PC-3 (cell line): ENCODE data around the gene PPARG. TPM values are rescaled to one million over a fixed set of nuclear protein-coding genes. Genes with fewer than 3 reads are reported as not detected.

Source experiments
- ATAC-seq: fragments of 200-7000 bp; cut with Tn5 transposase; 2 replicates; pipeline ENCODE4 v1.9.1; 2020; ENCODE audit warnings: mild to moderate bottlenecking, moderate library complexity
- BruUV-seq: library from RNA; stranded (reverse); fragments of 400-500 nt; replicated peaks from 2 replicates; lab custom pipeline; 2021; lab: Mats Ljungman, UMichigan
- CTCF ChIA-PET: fragments of 300-600 bp; sonication (Branson Sonifier 250); formaldehyde crosslinking; loops from one replicate; lab custom pipeline; 2022; ENCODE audit warnings: antibody characterized with exemption; lab: Charles Lee
- POLR2A ChIA-PET: fragments of 300-600 bp; sonication (Branson Sonifier 250); formaldehyde crosslinking; loops from one replicate; lab custom pipeline; 2022; ENCODE audit warnings: antibody characterized with exemption; ENCODE audit not compliant: unreplicated experiment; lab: Charles Lee
- DNase-seq: peaks from one replicate; pipeline ENCODE4 v3.0.0-alpha.2; 2015
- H2AFZ ChIP-seq: fragments of 300-600 bp; sonication (generic); 2 replicates; pipeline ENCODE4 v1.6.0; 2016; ENCODE audit warnings: antibody characterized with exemption, low read length
- H3F3A ChIP-seq: fragments of 300-600 bp; sonication (generic); one replicate; pipeline ENCODE4 v1.6.0; 2017; ENCODE audit warnings: antibody characterized with exemption, low read length, control low read depth, mild to moderate bottlenecking; ENCODE audit not compliant: unreplicated experiment
- H3K27ac ChIP-seq: fragments of 300-600 bp; sonication (generic); 2 replicates; pipeline ENCODE4 v1.5.1; 2016; ENCODE audit warnings: mild to moderate bottlenecking, low read length
- H3K27me3 ChIP-seq: fragments of 300-600 bp; sonication (generic); 2 replicates; pipeline ENCODE4 v1.6.1; 2016; ENCODE audit warnings: low read length, mixed read lengths
- H3K36me3 ChIP-seq: fragments of 300-600 bp; sonication (generic); 2 replicates; pipeline ENCODE4 v1.6.1; 2016; ENCODE audit warnings: low read depth, mixed run types, low read length, mixed read lengths
- H3K4me1 ChIP-seq: fragments of 300-600 bp; sonication (generic); 2 replicates; pipeline ENCODE4 v1.5.1; 2016; ENCODE audit warnings: low read length; ENCODE audit not compliant: insufficient read depth
- H3K4me2 ChIP-seq: fragments of 300-600 bp; sonication (generic); 2 replicates; pipeline ENCODE4 v1.6.0; 2016; ENCODE audit warnings: low read length
- H3K4me3 ChIP-seq: fragments of 300-600 bp; sonication (generic); 2 replicates; pipeline ENCODE4 v1.5.1; 2016; ENCODE audit warnings: mild to moderate bottlenecking, low read length, mixed read lengths
- H3K79me2 ChIP-seq: fragments of 300-600 bp; sonication (generic); 2 replicates; pipeline ENCODE4 v1.6.1; 2017; ENCODE audit warnings: low read length, mixed read lengths
- H3K9ac ChIP-seq: fragments of 300-600 bp; sonication (generic); 2 replicates; pipeline ENCODE4 v1.6.0; 2016; ENCODE audit warnings: mild to moderate bottlenecking, low read length
- H3K9me2 ChIP-seq: fragments of 300-600 bp; sonication (generic); replicated peaks from 2 replicates; pipeline ENCODE4 v1.6.1; 2016; ENCODE audit warnings: mixed run types, low read length, mixed read lengths
- H3K9me3 ChIP-seq: fragments of 300-600 bp; sonication (generic); 2 replicates; pipeline ENCODE4 v1.6.1; 2016; ENCODE audit warnings: low read length, mixed read lengths
- H4K20me1 ChIP-seq: fragments of 300-600 bp; sonication (generic); 2 replicates; pipeline ENCODE4 v1.6.1; 2016; ENCODE audit warnings: low read length, mixed read lengths
- EZH2 ChIP-seq: fragments of 300-600 bp; sonication (generic); IDR thresholded peaks from one replicate; pipeline ENCODE4 v1.6.1; 2017; ENCODE audit warnings: antibody characterized with exemption, mild to moderate bottlenecking, low read length; ENCODE audit not compliant: unreplicated experiment
- EZH2phosphoT487 ChIP-seq: fragments of 300-600 bp; sonication (generic); IDR thresholded peaks from 2 replicates; pipeline ENCODE4 v1.6.1; 2018; ENCODE audit warnings: mild to moderate bottlenecking, antibody characterized with exemption, low read length, borderline replicate concordance
- intact Hi-C: fragments of 100-400 bp; cut with micrococcal nuclease; formaldehyde crosslinking; loops from 2 replicates; pipeline ENCODE4 v1.9.0; 2023
- total RNA-seq: library from RNA; depleted of rRNA; stranded (reverse); fragments of >200 nt; gene quantifications from 2 replicates; pipeline ENCODE4 v1.2.3, GENCODE V29; 2014
- TF ChIP-seq, protein P1 (sequence below): fragments of 300-600 bp; sonication (generic); conservative IDR thresholded peaks from 2 replicates; pipeline ENCODE4 v1.5.1; 2017; ENCODE audit warnings: antibody characterized with exemption, low read depth, mild to moderate bottlenecking, low read length

PPARG gene
- total RNA-seq, 1 experiment from 2014 or later, result 250 TPM

DNA sequence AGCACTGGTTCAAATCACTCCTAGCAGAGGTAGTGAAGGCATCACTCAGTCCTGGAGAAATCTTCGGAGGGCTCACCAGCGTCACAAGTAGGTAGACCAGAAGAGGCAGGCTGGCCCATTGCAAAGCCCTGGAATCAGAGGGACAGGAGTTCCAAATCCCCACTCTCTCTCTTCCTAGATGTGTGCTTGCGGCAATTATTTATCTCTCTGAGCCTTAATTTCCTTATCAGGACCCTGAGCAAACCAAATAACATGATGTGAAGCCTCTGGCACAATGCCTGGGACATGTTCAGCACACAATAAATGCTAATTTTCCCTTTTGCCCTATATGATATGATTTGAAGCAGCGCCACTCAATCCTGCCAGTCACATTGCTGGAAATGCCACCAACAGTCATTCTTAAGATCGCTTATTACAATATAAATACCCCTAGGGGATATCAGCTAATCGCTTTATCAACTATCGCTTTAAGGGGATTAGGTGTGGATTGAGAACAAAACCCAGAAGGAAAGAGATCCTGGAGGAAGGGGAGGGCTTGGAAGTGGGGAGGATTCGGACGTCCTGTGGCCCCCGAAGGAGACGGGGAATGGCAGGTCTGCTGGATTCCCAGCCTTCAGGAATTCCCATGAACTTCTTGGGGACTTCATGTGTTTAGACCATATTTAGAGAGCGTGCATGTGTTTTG lies 135.9 kb downstream of the PPARG start:
- Histone ChIP-seq H3F3A (peaks cover 5% of the 10 kb centered on the region), H3K4me3 (no peak overlapping the region), H3K4me1 (peaks cover 51% of the 10 kb centered on the region), H2AFZ (no peak overlapping the region), H3K27me3 (no peaks in the 10 kb centered on the region), H3K4me2 (peak overlapping the region; percentile 19; the same call in 1 of the 2 replicates), H3K36me3 (peaks cover 92% of the 10 kb centered on the region), H3K9me2 (no peaks in the 10 kb centered on the region), H3K79me2 (peaks cover 35% of the 10 kb centered on the region), H4K20me1 (no peaks in the 10 kb centered on the region), H3K9me3 (no peaks in the 10 kb centered on the region), H3K27ac (peak overlapping the region; percentile 91), H3K9ac (peak overlapping the region; percentile 64)
- no peak for TF ChIP-seq EZH2phosphoT487
- no peak for TF ChIP-seq EZH2
- TF ChIP-seq, protein P1, sequence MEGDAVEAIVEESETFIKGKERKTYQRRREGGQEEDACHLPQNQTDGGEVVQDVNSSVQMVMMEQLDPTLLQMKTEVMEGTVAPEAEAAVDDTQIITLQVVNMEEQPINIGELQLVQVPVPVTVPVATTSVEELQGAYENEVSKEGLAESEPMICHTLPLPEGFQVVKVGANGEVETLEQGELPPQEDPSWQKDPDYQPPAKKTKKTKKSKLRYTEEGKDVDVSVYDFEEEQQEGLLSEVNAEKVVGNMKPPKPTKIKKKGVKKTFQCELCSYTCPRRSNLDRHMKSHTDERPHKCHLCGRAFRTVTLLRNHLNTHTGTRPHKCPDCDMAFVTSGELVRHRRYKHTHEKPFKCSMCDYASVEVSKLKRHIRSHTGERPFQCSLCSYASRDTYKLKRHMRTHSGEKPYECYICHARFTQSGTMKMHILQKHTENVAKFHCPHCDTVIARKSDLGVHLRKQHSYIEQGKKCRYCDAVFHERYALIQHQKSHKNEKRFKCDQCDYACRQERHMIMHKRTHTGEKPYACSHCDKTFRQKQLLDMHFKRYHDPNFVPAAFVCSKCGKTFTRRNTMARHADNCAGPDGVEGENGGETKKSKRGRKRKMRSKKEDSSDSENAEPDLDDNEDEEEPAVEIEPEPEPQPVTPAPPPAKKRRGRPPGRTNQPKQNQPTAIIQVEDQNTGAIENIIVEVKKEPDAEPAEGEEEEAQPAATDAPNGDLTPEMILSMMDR, result no peak
- no TSS peak for BruUV-seq
- no peak for DNase-seq
- ChIA-PET POLR2A (no interaction called here), CTCF (no interaction called here)
- intact Hi-C loops, result loop anchor here (2.0 to 5.0 kb wide), 2 partner anchors 20 to 42 kb away; no protein-coding TSS in a partner anchor
- no peak for ATAC-seq

DNA sequence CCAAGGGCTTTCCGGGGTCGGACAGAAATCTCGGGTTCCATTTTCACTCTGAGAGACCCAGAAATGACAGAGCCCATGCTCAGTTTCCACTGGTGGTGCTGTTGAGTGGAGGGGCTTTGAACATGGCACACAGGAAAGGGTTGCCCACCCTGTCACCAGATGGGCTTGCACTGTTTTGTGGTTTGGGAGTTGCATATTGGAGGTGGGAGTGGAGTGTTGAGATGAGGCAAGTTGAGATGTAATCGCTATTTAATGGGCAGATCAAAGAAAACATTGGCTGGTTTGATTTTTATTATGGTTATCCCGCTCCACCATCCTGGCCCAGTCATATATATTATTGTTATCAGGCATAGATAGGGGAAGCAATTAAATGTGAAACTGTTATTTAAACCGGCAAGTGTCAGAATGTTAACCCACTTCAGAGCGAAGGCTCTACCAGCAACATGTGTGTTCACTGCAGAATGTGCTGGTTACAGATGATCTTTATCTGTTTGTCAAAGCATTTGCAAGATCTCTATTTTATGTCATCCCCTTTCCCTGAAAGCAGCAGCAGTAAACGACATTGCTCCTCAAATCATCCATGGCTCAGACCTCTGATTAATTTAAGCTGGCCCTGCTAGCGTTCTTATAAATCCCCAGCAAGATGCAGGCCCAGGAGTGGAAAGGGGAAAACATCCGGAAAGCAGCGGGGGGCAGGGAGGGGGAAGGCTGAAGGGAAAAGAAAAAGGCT lies 137.1 kb downstream of the PPARG start:
- CTCF ChIA-PET, result no interaction called here
- peaks cover 7% of the 10 kb centered on the region for H3F3A ChIP-seq
- DNase-seq, result no peak
- intact Hi-C loops, result loop anchor here (2.0 kb wide), 1 partner anchor 19 kb away; no protein-coding TSS in a partner anchor
- no peaks in the 10 kb centered on the region for H4K20me1 ChIP-seq
- H3K79me2 ChIP-seq, result peaks cover 29% of the 10 kb centered on the region
- no peak overlapping the region for H3K4me3 ChIP-seq
- H3K4me1 ChIP-seq, result peaks cover 38% of the 10 kb centered on the region
- POLR2A ChIA-PET, result no interaction called here
- no peak overlapping the region for H3K9ac ChIP-seq
- H3K27ac ChIP-seq, result 0 out of 2 replicates have a peak overlapping the region, but pooled peaks have one; percentile 91
- no peak for ATAC-seq
- no peaks in the 10 kb centered on the region for H3K9me3 ChIP-seq
- TF ChIP-seq EZH2phosphoT487 (no peak), EZH2 (no peak)
- TF ChIP-seq, protein P1, result no peak
- H3K36me3 ChIP-seq, result peaks cover 92% of the 10 kb centered on the region
- H2AFZ ChIP-seq, result no peak overlapping the region
- BruUV-seq, result no TSS peak
- no peaks in the 10 kb centered on the region for H3K27me3 ChIP-seq
- no peaks in the 10 kb centered on the region for H3K9me2 ChIP-seq
- no peak overlapping the region for H3K4me2 ChIP-seq
